GM19035 (cell line): Measurements from ENCODE around the gene CXCR5.

ENCODE experiments used
- ATAC-seq: cut with Tn5 transposase; IDR thresholded peaks from one replicate; pipeline ENCODE4 v1.9.1; 2021; ENCODE audit not compliant: unreplicated experiment

The CXCR5 gene

DNA sequence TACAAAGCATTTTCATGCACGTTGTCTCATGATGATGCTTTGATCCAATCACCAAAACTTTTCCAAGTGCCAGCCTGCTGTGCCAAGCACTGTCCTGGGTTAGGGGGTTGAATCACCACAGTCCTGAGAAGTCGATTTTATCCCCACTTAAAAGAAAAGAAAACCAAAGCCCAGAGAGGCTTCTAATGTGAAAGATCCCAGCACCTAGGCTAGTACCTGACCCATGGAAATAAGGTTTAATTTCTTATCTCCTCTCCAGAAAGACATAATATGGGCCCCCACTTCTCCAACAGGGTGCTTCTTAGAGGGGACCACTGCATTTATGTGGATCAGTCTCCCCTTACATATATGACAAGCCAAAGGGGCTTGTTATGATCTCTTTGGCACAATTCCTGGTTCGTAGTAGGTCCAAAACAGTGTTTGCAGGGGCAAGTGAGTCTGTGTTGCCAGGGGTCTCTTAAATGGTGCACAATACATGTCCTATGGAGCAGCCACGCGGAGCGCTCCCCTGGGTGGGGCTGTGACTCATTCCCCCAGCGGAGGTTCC lies 43.9 kb downstream of the CXCR5 start:
- ATAC-seq, result no peak

DNA sequence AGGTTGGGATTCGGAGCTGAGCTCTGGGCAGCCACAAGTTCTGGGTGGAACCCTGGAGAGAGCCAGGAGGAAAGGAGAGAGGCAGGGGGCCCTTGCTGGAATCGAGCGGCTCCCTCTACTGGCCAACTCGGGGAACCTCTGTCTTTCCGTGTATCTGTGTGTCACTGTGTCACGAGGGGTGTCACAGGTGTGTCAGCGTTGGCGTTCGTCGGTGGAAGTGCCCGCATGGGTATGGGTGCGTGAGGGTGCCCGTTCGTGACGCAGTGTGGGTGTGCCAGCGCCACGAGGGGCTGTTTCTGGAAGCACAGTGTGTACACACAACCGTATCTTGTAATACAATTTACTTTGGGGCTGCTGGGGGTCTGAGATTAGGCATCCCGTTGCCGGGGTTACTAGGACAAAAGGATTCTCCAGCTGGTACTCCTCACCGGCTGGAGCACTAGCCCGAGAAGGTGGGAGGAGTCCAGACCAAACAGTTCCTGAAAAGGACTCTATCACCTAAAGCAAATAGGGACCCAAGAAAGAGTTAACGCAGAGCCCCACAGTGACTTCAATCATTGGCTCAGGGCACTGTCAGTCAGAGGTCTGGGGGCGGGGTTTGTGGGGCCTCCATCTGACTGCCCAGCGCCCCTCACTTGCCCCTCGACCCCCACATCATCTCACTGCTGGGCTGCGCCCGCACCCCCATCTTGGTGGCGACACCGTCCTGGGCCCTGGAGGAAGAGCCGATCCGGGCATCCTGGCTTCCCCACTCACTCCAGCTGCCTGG lies 44.6 kb downstream of the CXCR5 start:
- peak; percentile 44 for ATAC-seq

DNA sequence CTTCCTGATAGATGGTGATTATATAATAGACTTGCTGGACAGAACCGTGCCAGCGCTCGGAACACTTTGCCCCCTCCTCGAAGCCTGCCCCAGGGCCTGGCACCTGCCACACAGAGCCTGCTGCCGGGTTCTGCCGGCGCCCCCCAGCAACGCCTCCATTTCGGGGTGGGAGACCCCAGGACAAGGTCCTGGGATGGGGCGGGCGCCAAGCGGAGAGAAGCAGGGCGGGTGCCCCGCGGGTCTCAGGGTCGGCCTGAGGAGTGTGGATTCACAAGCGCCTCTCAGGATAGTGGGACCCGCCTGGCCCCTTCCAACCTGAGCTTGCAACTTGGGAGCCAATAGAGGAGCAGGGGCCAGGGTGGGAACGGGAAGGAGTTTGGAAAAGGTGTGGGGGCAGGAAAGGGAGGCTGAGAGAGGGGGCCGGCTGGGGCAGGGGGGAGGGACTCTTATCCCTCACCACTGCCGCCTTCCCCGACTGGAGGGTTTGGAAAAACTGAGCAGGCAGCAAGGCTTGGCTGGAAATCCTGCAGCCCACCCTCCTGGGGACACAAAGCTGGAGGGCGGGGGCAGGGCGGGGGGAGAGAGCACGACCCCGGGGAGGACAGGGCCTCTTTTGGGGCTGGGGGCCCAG lies 45.3 kb downstream of the CXCR5 start:
- ATAC-seq, result peak; percentile 1

DNA sequence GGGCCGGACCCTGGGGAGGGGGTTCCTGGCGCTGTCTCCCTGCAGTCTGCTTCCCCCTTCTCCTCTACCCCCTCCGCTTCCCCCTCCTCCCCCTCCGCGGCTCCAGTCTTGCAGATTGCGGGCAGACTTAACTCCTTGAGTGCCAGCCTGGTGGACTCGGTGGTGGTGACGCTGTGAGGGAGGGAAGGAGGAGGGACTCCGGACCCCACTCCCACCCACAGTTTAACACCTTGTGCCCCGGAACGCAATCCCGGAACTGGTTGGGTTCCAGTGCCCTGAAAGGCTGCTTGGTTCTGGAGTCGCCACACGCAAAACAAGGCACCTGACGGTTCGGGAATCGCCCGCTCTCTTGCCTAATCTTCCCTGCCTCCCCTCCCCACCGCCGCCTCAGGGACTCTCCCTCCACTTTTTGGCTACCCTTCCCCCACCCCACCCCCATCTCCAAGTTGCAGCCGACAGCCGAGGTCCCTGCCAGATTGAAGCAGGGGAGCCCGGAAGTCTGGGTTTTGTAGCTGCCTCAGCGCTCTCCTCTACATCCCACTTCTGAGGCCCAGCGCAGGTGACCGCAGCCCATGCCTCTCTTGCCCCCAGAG lies 45.9 kb downstream of the CXCR5 start:
- ATAC-seq, result no peak

- no peak for ATAC-seq
Measured at GRCh38 chr11:118930094-118930712, 46.5 kb downstream of the CXCR5 start.

GRCh38 chr11:118931571-118931970 lies 47.9 kb downstream of the CXCR5 start:
- no peak for ATAC-seq

- ATAC-seq, result no peak
Measured at GRCh38 chr11:118933486-118933885, 49.8 kb downstream of the CXCR5 start.

GRCh38 chr11:118935376-118935775 lies 51.7 kb downstream of the CXCR5 start:
- ATAC-seq, result no peak

DNA sequence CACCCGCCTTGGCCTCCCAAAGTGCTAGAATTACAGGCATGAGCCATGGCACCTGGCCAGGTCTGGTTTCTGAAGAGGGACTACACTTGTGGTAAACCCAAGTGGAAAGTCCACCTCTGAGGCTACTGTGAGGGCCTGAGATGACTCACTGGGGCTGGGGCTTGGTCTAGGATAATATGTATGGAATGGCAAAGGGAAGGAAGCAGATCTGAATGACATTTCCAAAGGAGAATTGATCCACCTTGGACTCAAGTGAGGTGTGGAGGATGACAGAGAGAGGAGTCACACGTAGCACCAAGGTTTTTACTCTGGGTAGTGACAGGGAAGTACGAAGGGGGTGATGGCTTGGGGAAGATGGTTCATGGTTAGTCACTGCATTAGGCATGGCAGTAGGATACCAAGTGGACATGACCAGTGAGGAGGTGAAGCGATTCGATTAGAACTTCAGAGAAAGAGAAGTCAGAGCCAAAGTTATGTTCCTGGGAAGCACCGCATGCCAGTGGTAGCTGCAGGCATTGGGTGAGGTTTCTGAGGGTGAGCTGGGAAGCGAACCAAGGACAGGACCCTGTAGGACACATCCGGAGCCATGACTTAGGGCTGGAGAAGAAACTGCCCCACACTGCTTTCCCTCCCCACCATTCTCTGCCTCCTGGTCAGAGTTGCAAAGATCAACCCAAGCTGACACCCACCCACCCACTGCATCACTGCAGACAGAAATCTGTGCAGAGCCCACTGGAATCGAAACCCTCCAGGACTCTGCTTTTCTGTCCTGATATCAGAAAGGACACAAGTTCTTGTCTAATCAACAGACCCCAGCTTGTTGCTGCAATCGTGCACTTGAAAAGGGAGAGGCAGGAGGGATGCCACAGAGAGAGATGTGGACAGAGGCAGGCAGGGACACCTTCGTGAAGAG lies 55.1 kb downstream of the CXCR5 start:
- no peak for ATAC-seq

- no peak for ATAC-seq
Measured at GRCh38 chr11:118939404-118939915, 55.8 kb downstream of the CXCR5 start.

DNA sequence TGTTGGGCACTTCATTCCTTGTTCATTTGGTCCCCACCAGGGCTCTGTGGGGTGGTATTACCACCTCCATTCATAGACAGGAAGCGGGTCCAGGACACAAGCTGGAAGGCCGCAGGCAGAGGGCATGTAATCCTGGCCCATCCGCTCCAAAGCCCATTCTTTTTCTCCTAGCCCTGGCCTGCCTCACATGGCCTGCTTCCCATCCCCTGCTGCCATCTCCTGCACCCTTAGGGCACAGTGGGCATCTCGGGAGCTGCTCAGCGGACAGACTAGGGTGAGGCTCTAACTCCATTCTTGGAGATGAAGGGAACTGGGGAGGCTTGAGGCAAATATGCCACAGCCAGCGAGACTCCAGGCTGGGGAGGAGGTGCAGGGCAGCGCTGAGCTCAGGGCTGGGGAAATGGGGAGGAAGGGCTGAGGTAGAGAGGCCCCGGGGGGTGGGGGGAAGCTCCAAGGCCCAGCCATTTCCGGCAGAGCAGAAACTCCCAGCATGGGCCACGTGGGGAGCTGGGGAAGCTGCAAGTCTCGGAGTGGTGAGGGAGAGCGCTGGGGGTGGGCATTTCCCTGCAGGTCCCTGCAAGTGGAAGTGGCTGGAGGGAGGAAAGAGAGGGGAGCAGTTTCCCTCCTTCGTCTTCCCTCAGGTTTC lies 56.4 kb downstream of the CXCR5 start:
- ATAC-seq, result no peak

GRCh38 chr11:118947091-118947490 lies 63.4 kb downstream of the CXCR5 start:
- ATAC-seq, result no peak
